Duodenal mucosa (tissue), 2 donors: Measurements from ENCODE around the gene DHX9.
"Not testable (repeated sequence)": the region's sequence is repeated elsewhere in the genome, so short reads cannot be mapped to it uniquely, and the experiment has no call there.

Experiments used
- H3K27ac ChIP-seq: one replicate; pipeline ENCODE4 v1.7.0; 2013; ENCODE audit warnings: low read depth, low read length
- H3K27me3 ChIP-seq, 2 donors: one replicate each; pipeline ENCODE4 v1.7.0; 2013; ENCODE audit warnings: low read length in 2 of 2, control low read depth in 1 of 2; ENCODE audit not compliant: insufficient read depth in 2 of 2, control insufficient read depth in 1 of 2
- H3K36me3 ChIP-seq, 2 donors: one replicate each; pipeline ENCODE4 v1.7.0; 2013; ENCODE audit warnings: low read length in 2 of 2, control low read depth in 1 of 2; ENCODE audit not compliant: insufficient read depth in 2 of 2, control insufficient read depth in 1 of 2
- H3K4me1 ChIP-seq, 2 donors: one replicate each; pipeline ENCODE4 v1.7.0; 2013; ENCODE audit warnings: low read length in 2 of 2, control low read depth in 1 of 2; ENCODE audit not compliant: insufficient read depth in 2 of 2, control insufficient read depth in 1 of 2
- H3K4me3 ChIP-seq, 2 donors: one replicate each; pipeline ENCODE4 v1.7.0; 2013; ENCODE audit warnings: low read length in 2 of 2, low read depth in 1 of 2
- H3K9ac ChIP-seq, 2 donors: one replicate each; pipeline ENCODE4 v1.7.0; 2013; ENCODE audit warnings: low read length in 2 of 2, low read depth in 1 of 2
- H3K9me3 ChIP-seq, 2 donors: one replicate each; pipeline ENCODE4 v1.7.0; 2013; ENCODE audit warnings: low read length in 2 of 2, control low read depth in 1 of 2; ENCODE audit not compliant: control insufficient read depth in 1 of 2

DHX9 gene

GRCh38 chr1:182885591-182885990 is 46.4 kb downstream of the DHX9 start:
- no peaks in the 10 kb centered on the region for H3K27me3 ChIP-seq
- no peak overlapping the region for H3K4me3 ChIP-seq
- H3K27ac ChIP-seq = no peak overlapping the region
- H3K4me1 ChIP-seq = no peaks in the 10 kb centered on the region
- H3K9me3 ChIP-seq = no peaks in the 10 kb centered on the region
- peaks cover 51 to 82% of the 10 kb centered on the region in 2 donors for H3K36me3 ChIP-seq
- no peak overlapping the region for H3K9ac ChIP-seq

DNA sequence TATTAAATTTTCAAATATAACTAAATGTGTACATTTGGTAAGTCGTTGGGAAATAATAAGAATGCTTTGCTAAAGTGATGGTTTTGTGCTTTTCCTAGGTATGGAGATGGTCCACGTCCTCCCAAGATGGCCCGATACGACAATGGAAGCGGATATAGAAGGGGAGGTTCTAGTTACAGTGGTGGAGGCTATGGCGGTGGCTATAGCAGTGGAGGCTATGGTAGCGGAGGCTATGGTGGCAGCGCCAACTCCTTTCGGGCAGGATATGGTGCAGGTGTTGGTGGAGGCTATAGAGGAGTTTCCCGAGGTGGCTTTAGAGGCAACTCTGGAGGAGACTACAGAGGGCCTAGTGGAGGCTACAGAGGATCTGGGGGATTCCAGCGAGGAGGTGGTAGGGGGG is 47.8 kb downstream of the DHX9 start:
- Histone ChIP-seq H3K27me3 (no peaks in the 10 kb centered on the region), H3K4me3 (no peak overlapping the region), H3K9me3 (no peaks in the 10 kb centered on the region), H3K27ac (no peak overlapping the region), H3K9ac (no peak overlapping the region), H3K4me1 (no peaks in the 10 kb centered on the region), H3K36me3 (peaks cover 38 to 68% of the 10 kb centered on the region in 2 donors)

DNA sequence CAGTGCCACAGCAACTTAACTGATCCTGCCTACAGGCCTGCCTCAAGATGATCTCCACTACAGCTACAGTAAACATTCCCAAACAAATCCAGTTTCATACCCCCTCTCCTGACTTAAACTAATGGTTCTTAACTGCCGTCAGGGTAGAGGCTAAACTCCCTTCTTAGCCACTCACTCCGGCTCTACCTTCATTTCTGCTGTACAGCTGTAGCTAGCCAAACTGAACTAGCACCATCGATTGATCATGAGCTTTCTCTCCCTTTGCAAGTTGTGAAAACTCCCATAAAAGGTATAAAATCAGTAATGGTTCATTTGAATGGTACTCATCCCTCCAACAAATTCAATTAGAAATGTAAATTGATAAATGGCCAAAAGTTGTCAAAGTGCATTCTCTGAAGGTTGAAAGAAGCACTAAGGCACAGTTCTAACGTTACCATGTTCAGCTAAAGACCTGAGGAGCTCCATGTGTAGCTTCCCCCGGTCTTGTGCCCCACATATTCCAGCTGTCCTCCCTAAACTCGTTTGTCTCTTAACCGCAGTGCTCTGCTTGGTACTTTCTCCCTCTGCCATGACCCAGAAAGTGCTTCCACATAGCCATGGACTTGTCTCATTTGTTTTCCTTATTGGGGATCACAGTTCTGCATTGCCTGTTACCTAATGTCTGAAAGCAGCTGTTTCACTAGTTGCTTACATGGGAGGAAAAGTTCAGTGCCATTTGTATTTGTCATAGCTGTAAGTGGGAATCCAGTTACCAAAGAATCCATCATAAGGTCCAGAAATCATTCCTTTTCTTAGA is 49.8 kb downstream of the DHX9 start:
- peaks cover 28 to 50% of the 10 kb centered on the region in 2 donors for H3K36me3 ChIP-seq

GRCh38 chr1:182889997-182890396 is 50.9 kb downstream of the DHX9 start:
- Histone ChIP-seq H3K9me3 (no peaks in the 10 kb centered on the region), H3K36me3 (peaks cover 21 to 39% of the 10 kb centered on the region in 2 donors), H3K4me3 (no peak overlapping the region), H3K9ac (no peak overlapping the region), H3K27ac (no peak overlapping the region), H3K4me1 (no peaks in the 10 kb centered on the region), H3K27me3 (no peaks in the 10 kb centered on the region)

More for the DNA sequence above, 49.8 kb downstream of the DHX9 start:
- no peak overlapping the region for H3K27ac ChIP-seq
- no peak overlapping the region for H3K4me3 ChIP-seq
- no peak overlapping the region for H3K9ac ChIP-seq
- no peaks in the 10 kb centered on the region for H3K4me1 ChIP-seq
- no peaks in the 10 kb centered on the region for H3K9me3 ChIP-seq
- H3K27me3 ChIP-seq = no peaks in the 10 kb centered on the region

- no peak overlapping the region for H3K9ac ChIP-seq
- H3K4me1 ChIP-seq = no peaks in the 10 kb centered on the region
- no peaks in the 10 kb centered on the region for H3K9me3 ChIP-seq
- no peak overlapping the region for H3K4me3 ChIP-seq
- no peak overlapping the region for H3K27ac ChIP-seq
- no peaks in the 10 kb centered on the region for H3K27me3 ChIP-seq
- peaks cover 13 to 30% of the 10 kb centered on the region in 2 donors for H3K36me3 ChIP-seq
Measured at GRCh38 chr1:182890927-182891610, 51.9 kb downstream of the DHX9 start.

GRCh38 chr1:182897696-182898095 is 58.5 kb downstream of the DHX9 start:
- Histone ChIP-seq H3K9me3 (no peaks in the 10 kb centered on the region), H3K4me3 (no peak overlapping the region), H3K27me3 (no peaks in the 10 kb centered on the region), H3K27ac (no peak overlapping the region), H3K9ac (no peak overlapping the region), H3K4me1 (no peaks in the 10 kb centered on the region), H3K36me3 (no peaks in the 10 kb centered on the region)

GRCh38 chr1:182901946-182902345 is 62.8 kb downstream of the DHX9 start:
- H3K27ac ChIP-seq, H3K4me1 ChIP-seq, H3K4me3 ChIP-seq, H3K27me3 ChIP-seq, H3K9ac ChIP-seq, H3K9me3 ChIP-seq, H3K36me3 ChIP-seq: not testable (repeated sequence)

DNA sequence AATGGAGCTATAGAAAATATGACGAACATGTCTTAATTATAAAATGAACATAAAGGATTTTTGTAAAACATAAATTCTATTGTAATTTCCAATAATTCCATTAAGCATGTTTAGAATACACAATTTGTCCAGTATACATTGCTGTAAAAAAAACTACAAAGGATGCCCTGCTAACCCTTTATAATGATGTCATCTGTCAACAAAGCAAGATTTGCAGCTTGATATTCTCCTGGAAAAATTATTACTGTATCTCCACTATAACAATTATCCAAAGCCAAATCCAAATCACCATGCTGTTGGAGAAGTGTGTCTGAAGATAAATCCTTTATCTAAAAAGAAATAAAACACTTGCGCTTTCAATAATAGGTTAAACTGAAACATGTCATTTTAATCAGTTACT is 66.2 kb downstream of the DHX9 start:
- no peaks in the 10 kb centered on the region for H3K27me3 ChIP-seq
- H3K4me1 ChIP-seq = no peaks in the 10 kb centered on the region
- H3K27ac ChIP-seq = no peak overlapping the region
- no peaks in the 10 kb centered on the region for H3K36me3 ChIP-seq
- no peak overlapping the region for H3K9ac ChIP-seq
- no peak overlapping the region for H3K4me3 ChIP-seq
- H3K9me3 ChIP-seq = no peaks in the 10 kb centered on the region

- H3K4me3 ChIP-seq = no peak overlapping the region
- H3K9me3 ChIP-seq = peaks cover 3 to 4% of the 10 kb centered on the region in 2 donors
- H3K27ac ChIP-seq = no peak overlapping the region
- H3K4me1 ChIP-seq = no peaks in the 10 kb centered on the region
- H3K9ac ChIP-seq = no peak overlapping the region
- no peaks in the 10 kb centered on the region for H3K27me3 ChIP-seq
- no peaks in the 10 kb centered on the region for H3K36me3 ChIP-seq
Measured at GRCh38 chr1:182909578-182909977, 70.4 kb downstream of the DHX9 start.

DNA sequence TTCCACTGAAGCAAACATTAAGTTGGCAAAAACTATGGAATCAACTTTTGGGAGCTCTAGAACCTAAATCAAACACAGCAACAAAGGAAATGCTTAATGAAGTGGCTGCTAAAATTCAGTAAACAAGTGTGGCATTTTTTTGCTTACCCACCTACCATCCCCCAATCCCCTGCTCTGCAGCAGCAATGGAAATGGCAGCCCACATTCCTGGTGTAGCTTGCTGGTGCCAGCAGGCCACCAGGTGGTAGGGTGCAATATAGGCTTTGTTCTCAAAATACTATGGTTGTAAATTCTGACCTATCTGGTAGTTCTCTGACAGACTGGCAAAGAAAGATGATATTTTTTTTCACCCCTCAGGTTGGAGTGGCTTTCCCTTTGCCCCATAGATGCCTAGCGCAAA is 71.0 kb downstream of the DHX9 start:
- Histone ChIP-seq H3K27me3 (no peaks in the 10 kb centered on the region), H3K27ac (no peak overlapping the region), H3K4me3 (no peak overlapping the region), H3K4me1 (no peaks in the 10 kb centered on the region), H3K9me3 (peaks cover 3 to 4% of the 10 kb centered on the region in 2 donors), H3K9ac (no peak overlapping the region), H3K36me3 (no peaks in the 10 kb centered on the region)
